GM19463 (cell line): Measurements from ENCODE around the gene APOM.

Experiments
- ATAC-seq: cut with Tn5 transposase; IDR thresholded peaks from one replicate; pipeline ENCODE4 v1.9.1; 2021; ENCODE audit warnings: mild to moderate bottlenecking, moderate library complexity; ENCODE audit not compliant: unreplicated experiment

The APOM gene

DNA sequence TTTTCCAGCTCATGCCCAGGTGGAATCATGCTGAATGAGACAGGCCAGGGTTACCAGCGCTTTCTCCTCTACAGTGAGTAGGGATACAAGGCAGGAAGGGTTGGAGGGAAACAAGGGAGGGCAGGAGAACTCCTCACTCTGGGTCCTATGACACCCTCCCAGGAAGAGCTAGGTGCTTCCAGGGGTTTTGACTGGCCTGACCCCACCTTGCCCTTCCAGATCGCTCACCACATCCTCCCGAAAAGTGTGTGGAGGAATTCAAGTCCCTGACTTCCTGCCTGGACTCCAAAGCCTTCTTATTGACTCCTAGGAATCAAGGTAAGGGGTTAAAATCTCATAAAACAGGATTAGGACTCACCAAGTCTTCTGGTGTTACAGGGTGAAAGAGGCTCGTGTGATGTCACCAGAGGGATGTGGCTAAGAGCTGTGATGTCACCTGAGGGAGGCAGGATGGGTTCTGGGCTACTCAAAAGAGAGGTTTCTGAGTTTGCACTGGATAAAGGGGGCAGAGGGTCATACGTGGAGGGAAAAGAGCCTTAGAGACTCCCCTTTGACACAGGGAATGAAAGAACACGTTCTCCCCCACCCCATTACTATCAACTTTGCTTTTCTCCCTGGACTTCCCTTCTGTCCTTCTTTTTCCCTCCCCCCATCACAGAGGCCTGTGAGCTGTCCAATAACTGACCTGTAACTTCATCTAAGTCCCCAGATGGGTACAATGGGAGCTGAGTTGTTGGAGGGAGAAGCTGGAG is 1.9 kb downstream of the APOM start:
- no peak for ATAC-seq

DNA sequence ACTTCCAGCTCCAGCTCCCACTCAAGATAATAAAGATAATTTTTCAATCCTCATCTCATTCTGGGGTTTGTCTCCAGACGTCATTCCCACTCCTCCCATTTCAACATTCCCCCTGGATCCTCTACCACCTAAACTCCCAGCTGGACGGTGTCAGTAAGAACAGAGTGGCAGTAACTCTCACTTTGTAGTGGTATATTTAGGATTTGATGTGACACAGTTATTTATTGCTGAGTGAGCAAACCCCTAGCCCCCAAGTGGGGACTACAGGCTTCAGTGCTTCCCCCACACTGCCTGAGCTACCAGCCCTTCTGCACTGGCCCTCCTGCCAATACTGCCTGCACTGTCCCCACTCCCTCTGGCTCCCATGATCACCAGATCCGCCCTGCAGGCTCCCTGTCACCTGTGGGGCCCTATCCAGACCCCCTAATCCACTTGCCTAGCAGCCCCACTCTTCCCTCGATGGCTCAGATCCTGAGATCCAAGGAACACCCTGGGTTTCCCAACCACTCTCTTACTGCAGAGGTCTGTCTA is 2.5 kb downstream of the APOM start:
- ATAC-seq = no peak

DNA sequence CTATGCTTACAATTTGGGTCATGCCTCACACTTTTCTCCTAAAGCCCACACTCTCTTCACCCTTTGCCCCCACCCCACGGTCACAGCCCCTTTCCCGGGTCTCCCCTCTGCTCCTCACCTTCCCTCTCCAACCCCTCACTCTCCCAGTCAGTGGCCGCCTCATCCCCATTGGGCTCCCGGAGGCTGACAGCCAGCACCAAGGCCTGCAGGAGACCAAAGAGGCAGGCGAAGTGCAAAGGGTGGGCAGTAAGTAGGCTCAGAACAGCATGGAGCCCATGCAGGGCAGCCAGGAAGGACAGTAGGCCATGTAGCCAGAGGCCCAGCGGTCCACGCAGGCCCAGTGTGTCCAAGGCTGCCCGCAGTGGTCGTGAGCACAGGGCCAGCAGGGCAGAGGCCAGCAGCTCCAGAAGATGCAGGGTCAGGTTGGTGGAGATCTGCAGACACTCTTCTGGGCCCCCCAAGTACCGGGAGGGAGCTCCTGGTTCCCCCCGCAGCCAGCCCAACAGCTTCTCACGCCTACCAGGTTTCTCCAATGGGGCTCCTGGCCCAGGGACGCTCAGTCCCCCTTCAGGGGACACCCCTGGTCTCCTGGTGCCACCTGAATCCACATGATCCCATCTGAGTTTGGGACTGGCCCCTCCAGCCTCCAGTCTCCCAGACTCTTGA is 3.4 kb downstream of the APOM start:
- no peak for ATAC-seq

DNA sequence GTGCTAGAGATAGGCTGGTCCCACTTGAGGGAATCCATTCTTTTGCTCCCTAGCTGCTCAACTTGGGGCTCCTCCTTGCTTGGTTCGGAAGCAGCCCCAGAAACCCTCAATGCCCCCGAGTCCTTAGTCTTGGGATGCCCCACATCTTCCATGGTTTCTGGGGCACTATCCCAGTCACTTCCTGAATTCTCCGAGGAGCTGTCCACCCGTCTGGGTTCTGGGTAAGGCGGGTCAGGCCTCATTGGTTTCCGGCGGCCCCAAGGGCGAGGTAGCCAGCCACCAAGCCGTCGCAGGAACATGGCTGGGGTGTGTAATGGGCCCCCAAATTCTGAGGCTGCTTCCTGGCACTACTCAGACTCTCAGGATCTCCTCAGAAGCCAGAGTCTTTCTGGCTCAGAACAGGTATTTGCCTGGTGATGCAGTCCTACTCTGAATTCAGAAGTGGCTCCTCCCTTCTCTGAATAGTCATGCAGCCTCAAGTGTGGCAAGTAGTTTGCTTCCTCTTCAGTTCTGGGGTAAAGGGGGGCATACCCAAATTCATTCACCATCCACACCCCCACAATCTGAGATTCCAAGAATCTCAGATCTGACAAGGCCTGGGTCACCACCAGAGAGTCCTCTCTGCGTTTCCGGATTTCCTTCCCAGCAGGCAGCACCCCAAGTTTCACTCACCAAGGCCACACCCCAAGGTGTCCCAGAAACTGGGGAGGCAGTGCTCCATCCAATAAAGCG is 4.1 kb downstream of the APOM start:
- ATAC-seq = no peak

DNA sequence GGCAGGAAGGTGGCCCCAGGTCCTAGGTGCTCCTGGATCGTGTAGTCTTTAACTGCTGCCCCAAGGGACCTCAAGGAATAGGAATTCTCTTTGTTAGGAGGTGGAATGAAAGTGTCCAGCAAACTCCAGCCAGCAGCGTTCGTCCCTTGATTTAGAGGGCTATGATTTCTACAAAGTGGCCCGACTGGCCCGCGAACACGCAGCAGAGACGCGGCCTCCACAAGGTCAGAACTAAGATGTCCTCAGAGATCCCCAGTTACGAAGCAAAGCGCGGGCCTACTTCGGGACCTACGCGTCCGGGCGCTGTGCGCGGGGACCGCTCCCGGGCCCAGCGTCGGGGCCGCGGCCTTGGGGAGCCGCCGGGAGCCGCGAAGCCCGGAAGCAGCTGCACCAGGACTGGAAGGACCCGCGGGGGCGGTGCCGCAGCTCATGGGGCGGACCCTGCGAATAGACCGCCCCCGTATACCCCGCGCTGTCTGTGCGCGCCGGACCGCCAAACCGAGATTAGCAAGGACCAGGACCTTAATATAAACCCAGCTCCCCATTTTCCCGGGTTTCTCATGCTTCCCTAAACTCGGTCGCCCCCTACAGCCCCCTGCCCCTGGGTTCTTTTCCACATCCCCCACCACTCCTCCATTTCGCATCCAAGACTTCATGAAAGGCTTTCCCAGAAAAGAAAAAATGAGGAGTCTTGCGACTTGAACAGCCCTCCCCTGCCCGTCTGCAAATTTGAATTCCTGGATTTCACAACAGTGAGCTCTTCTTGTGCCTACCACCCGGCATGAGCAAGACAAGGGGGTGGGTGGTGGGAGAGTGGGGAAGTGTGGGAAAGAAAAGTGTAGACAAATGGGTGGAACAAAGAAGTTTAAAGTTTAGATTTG is 4.9 kb downstream of the APOM start, which contains the start of gene C6orf47:
Gene C6orf47, minus strand, starts transcription at position 398 of the 881 bp plus-strand sequence. CDS start 831 bp downstream, outside the sequence.
- ATAC-seq = peak; percentile 64

DNA sequence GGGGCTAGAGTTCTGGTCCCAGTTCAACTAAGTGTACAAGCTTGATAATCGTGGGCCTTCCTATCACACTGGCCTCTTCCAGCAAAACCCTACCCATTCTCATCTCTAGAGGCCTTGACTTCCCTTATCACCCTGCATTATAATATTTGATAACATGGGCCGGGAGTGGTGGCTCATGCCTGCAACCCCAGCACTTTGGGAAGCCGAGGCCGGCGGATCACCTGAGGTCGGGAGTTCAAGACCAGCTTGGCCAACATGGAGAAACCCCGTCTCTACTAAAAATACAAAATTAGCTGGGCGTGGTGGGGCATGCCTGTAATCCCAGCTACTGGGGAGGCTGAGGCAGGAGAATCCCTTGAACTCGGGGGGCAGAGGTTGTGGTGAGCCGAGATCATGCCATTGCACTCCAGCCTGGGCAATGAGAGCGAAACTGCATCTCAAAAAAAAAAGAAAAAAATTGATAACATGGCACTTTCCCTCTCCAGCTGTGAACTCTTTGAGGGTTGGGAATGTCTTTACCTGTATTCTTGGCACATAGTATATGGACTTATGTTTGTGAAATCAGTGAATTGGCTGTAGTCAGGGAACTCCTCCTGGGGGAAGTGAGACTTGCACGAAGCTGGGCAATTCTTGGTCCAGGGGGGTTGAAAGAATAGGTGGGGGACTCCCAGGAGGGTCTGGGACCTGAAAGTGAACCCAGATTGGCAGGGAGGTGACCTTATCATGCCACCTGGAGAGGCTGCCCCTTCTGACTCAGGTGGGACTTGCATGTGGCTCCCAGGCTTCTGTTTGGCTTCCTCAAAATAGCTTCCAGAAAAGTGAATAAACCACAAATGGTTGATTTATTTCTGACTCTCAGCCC is 5.8 kb downstream of the APOM start:
- no peak for ATAC-seq

DNA sequence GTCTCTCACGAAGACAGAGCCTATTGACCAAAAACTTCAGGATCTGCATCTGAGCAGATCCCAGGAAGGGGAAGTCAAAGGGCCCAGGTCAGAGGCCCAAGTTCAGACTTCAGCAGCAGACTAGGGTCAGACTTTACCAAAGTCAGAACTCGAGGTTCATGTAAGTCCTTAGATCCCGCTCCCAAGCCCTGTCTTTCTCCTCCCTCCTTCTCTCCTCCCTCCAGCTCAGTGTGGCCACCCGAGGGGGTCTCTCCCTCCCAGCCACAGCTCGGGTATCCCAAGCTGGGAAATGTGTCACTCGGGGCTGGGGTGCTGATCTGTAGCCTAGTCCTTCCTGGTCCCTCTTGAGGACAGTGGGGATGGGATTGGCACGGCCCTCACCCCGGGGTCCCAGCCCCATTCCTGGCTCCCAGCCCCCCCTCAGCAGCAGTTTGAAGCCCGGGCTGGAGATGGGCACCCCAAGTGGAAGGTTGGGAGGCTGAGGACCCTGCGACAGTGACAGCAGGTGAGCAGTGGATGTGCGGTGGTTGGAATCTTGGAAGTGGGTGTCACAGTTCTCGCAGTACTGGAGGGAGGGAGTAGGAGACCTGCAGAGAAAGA is 6.5 kb downstream of the APOM start:
- ATAC-seq = no peak

DNA sequence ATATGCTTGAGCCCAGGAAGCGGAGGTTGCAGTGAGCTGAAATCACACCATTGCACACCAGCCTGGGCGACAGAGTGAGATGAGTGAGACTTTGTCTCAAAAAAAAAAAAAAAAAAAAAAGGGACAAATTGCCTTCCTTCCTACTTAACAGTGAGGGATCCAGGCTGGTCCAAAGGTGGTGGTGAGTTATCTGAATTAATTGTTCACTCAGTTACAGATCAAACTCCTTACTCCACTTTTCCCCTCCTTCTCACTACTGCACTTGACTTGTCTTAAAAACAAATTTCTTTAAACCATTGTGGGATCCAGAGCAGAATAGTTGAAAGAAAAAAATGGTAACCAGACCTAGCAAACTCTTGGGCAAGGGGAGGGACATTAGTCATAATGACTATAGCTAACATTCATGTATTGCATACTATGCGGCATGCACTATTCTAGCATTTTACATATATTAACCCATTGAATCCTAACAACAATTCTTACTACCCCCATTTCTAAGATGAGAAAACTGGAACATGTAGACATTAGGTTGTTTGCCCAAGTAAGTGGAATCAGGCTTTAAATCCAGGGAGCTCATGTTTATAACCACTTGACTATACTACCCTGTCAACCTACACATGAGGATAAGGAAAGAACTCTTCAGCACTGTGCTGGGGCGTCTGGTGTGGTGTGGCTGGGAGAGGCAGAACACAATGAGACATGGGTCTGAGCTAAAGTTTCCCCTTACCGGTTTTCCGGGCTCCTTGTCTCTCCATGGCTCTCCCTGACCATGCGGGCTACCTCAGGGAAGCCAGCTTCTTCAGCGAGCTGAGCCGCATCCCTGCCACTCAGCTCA is 7.6 kb downstream of the APOM start:
- ATAC-seq = no peak

DNA sequence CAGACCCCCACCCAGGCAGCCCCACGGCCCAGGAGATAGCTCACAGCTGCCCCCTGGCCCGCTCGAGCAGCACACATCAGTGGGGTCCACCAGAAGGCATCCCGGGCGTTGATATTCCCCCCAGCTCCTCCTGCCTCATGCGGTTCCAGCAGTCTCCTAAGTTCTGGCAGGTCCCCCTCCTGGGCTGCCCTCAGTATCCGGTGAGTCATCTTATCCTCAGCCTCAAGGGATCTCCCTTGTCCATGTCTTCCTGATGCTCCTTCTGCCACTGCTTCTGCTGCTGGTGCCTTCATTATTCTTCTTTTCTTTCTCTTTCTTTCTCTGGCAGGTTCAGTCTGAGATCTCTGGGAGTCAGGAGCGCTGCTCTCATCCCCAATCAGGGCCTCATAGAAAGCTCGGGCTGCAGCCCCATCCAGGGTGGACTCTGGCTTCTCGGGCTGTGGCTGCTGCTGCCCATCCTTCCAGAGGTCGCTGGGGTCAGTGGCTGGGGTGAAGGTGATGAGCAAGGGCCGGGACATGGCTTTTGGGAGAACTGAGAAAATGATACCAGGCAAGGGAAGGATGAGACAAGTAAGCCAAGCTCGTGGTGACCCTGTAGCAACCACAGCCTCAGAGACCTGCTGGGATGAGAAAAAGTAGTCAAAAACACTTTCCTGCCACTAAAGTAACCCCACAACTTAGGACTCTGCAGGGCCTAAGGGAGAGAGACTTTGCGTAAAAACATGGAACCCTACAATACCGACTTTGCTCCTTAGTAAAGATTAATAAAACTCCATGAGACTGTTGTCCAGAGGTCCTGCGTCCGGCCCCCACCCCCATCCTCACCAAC is 8.5 kb downstream of the APOM start:
- ATAC-seq = no peak

DNA sequence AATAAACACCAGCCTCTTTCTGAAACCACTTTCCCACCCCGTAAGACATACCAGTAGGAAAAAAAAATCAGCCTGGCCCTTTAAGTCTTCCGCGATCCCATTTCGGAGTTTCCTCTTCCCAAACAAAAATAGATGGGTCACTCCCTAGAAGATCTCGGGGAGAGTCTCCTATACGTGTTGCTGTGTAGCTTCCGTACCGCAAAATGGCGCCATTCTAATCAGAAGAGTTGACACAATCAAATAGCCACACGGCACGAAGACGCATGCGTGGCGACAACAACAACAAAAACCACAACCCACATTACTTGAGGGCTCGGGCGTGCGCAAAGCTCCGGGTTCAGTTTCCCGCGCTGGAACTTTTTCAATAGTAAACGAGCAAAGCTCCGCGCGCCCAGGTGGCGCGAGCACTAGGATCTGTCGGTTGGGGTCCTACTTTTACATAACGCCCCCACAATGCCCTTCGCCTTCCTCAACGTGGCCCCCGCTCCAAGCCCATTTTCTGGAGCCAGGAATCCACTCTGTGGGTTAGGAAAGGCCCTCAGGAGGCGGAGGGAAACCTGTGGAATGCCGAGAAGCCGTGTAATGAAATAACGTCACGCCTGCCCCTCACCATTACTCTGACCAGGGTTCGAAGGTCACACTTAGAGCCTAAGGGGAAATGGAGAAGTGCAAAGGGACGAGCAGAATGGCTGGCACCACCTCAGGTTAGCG is 9.3 kb downstream of the APOM start, which contains the start of gene GPANK1:
Gene GPANK1, minus strand, starts transcription at position 208 of the 711 bp plus-strand sequence. CDS start 519 bp downstream, outside the sequence.
- no peak for ATAC-seq

DNA sequence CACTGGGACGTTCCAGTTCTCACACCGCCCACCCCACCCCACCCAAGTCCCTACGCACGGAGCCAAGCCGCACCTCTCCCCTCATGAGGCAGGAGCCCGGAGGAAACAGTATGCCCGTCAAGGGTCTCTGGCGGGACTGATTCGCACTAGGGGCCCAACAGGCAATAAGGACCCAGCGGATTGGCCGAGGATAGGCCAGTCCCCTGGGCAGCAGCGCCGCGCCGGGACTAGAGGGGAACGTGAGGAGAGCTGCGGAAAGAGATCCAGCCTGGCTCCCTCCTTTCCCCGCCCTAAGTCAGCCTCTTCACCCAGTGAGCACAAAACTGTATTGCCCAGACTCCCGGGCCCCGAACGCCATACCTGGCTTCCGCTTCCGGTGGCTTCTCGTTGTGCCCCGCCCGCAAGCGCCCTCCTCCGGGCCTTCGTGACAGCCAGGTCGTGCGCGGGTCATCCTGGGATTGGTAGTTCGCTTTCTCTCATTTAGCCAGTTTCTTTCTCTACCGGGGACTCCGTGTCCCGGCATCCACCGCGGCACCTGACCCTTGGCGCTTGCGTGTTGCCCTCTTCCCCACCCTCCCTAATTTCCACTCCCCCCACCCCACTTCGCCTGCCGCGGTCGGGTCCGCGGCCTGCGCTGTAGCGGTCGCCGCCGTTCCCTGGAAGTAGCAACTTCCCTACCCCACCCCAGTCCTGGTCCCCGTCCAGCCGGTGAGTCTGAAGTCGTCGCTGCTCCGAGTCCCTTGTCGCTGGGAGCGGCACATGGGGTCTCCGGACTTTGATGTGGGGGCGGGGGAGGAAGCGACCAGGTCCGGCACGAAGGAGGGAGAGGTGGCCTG is 10.0 kb downstream of the APOM start, which contains the start of gene CSNK2B:
Gene CSNK2B, plus strand, starts transcription at position 580 of the 836 bp plus-strand sequence. CDS start 752 bp downstream, outside the sequence.
- ATAC-seq = peak; percentile 79

DNA sequence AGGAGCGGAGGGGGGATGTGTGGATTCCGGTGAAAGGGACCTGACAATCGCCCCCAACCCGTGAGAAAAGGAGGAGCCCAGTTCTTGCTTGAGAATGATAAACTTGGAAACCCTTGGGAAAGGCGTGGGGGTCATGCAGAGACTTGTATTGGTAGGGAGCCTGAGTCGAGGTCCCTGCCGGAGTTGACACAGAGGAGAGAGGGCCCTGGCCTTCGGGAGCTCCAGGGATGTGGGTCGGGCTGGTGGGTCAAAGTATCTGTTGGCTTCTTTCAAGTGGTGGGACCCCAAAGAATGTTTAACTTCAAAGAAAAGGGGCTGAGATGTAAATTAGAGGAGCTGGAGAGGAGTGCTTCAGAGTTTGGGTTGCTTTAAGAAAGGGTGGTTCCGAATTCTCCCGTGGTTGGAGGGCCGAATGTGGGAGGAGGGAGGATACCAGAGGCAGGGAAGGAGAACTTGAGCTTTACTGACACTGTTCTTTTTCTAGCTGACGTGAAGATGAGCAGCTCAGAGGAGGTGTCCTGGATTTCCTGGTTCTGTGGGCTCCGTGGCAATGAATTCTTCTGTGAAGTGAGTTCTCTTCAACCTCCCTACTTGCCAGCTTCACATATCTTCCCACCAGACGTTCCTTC is 10.8 kb downstream of the APOM start:
- ATAC-seq = no peak

DNA sequence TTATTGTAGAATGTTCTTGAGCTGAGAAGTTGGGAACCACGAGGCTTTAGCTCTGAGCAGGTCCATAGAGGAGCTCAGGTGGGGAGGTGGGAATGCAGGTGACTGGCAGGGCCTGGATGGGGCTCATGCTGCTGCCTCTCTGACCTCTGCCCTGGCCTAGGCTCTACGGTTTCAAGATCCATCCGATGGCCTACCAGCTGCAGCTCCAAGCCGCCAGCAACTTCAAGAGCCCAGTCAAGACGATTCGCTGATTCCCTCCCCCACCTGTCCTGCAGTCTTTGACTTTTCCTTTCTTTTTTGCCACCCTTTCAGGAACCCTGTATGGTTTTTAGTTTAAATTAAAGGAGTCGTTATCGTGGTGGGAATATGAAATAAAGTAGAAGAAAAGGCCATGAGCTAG is 14.0 kb downstream of the APOM start, which contains the start of gene LY6G5B:
Gene LY6G5B, plus strand, starts transcription at position 301 of the 400 bp plus-strand sequence. CDS start 975 bp downstream, outside the sequence.
- ATAC-seq = no peak

DNA sequence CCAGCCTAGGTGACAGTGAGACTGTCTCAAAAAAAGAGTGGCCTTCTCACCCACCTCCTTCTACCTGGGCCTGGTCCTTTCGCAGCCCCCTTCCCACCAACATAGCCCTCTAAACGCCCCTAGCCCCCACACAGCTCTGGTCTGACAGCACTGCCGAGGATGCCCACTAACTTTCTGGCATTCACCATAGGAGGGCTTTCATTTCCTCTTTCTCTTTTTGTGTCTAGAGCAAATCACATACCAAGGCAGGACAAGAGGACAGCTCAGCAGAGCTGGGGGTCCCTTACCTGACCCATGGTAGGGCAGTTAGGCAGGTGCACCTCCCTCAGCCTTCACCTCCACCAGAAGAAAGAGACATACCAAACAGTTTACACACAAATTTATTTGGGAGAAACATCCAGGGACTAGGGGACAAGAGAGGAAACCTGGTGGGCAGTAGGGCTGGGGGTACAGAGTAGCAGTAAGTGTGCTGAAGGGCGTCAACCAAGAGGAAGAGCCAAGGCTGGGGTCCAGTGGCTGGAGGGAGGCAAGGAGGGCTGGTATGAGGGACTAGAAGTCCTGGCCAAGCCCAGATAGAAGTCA is 20.7 kb downstream of the APOM start:
- ATAC-seq = no peak

DNA sequence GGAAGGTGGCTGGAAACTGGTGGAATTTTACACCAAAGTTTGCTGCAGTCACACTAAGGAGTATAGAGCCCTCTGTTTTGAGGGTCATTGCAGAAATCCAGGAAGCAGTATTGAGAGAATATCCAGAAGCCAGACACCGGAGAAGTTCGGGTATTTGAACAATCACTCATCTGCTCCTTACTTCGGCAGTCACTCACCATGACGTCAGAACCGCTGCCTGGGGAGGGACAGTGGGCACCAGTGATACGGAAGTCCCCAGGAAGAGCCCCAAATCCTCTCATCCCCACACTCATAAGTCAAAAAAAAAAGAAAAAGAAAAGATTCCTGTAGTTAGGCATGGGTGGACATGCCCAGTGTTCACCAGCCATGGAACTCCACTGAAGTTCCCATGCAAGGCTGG is 21.2 kb downstream of the APOM start:
- ATAC-seq = no peak
